GM19372 (cell line): Measurements from ENCODE around the gene CTDSPL2.
"Not testable (repeated sequence)": the region's sequence is repeated elsewhere in the genome, so short reads cannot be mapped to it uniquely, and the experiment has no call there.

ENCODE experiments used
- ATAC-seq: cut with Tn5 transposase; IDR thresholded peaks from one replicate; pipeline ENCODE4 v1.9.1; 2021; ENCODE audit warnings: mild to moderate bottlenecking, low read depth, moderate library complexity; ENCODE audit not compliant: unreplicated experiment

The CTDSPL2 gene

DNA sequence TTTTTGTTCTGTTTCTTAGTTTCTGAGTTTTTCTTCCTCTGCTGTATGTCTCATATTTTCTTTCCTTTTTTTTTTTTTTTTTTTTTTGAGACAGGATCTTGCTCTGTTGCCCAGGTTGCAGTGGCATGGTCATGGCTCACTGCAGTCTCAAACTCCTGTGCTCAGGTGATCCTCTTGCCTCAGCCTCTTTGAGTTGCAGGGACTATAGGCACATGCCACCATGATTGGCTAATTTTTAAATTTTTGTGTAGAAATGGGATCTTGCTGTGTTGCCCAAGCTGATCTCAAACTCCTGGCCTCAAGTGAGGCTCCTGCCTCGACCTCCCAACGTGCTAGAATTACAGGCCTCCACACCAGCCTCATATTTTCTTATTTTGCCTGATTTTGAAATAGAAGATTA, 51.9 kb downstream of the CTDSPL2 start:
- ATAC-seq: no peak

DNA sequence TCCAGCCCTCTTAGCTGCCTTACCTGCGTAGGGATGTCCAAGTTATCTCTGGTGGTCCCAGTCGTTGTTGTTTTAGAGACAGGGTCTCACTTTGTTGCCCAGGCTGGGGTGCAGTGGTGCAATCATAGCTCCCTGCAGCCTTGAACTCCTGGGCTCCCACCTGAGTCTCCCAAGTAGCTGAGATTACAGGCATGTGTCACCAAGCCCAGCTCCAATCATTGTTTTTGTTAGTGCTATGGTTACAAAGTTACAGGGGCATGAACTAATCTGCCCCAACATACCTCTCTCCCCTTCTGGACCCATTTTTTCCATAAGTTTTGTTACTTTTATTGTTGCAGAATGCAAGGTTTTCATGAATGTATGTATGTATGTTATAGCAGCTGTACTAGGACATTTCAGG, 54.7 kb downstream of the CTDSPL2 start:
- ATAC-seq: no peak

DNA sequence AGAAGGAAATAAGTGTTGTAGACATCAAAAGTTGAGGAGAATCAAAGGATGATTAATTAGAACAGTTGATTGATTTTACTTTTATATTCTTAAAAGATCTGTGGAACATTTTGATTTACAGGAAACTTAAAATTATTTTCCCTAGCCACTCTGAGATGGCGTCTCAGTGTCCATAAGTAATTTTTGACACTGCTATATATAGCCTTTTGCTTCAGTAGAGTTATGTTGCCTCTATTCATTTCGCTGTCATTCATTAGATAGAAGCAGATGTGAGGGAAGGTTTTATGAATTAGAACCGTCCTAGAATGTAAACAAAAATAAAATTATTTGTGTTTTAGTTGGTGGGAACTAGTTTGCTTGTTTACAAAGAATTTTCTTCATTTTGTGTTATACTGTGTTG, 58.5 kb downstream of the CTDSPL2 start:
- ATAC-seq: no peak

DNA sequence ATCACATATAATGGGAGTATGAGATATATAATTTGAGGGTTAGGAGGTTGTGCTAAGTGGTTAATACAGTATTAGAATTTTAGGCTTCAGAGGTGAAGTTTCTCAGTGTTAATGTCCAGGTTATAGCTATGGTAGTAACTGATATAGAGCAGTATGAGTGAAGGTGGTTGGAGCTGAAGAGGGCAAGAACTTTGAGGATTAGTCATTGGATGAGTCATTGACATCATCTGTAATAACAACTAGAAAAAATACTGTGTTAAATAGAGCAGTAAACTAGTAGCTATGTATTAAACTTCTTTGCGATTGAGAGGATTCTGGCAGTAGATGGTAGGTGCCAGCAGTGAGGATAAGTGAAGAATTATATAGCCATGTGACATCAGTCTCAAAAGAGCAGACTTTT, 62.0 kb downstream of the CTDSPL2 start:
- ATAC-seq: no peak

DNA sequence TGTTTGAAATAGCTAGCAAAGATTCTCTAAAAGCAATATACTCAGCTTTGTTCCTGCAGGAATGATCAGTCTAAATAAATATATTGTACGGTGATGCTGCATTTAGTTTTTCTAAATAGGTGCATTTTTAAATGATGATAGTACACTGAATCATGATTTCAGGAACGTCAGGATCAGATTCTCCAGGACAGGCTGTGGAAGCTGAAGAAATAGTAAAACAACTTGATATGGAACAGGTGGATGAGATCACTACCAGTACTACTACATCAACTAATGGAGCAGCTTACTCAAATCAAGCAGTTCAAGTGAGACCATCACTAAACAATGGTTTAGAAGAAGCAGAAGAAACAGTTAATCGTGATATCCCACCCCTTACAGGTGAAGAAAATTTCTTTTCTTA, 63.2 kb downstream of the CTDSPL2 start:
- ATAC-seq: no peak

DNA sequence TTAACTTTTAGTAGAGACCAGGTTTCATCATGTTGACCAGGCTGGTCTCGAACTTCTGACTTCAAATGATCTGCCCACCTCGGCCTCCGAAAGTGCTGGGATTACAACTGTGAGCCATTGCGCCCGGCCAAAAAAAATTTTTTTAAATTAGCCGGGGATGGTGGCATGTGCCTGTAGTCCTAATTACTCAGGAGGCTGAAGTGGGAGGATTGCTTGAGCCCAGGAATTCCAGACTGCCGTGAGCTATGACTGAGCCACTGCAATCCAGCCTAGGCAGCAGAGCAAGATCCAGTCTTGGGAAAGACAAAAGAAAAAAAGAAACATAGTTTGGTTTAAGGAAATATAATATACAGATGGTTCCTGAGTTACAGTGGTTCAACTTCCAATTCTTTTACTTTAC, 64.6 kb downstream of the CTDSPL2 start:
- ATAC-seq: no peak

DNA sequence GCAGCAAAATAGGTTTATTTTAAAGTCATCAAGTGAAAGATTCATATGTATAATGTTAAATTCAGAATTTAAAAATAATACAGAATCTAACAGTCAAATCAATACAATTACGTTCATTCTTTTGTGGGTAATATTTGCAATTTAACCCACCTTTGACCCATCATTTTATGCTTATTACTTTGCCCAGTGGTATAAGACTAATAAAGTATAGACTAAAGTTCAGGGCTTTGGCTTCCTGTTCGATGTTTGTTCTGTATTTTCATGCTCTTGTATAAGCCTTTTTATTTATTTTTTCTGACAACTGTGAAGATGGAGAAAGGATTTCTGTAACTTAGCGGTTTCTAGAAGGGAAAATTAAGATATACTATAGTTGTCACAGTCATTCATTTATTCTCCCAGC, 65.2 kb downstream of the CTDSPL2 start:
- ATAC-seq: no peak

DNA sequence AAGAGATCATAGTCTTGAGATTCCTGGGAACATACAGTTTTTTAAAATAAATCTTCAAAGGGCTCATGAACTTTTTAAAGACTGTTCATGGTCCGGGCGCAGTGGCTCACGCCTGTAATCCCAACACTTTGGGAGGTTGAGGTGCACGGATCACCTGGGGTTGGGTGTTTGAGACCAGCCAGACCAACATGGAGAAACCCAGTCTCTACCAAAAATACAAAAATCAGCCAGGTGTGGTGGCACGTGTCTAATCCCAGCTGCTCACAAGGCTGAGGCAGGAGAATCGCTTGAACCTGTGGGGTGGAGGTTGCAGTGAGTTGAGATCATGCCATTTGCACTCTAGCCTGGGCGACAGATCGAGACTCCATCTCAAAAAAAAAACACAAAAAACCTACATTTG, 68.1 kb downstream of the CTDSPL2 start:
- ATAC-seq: no peak

DNA sequence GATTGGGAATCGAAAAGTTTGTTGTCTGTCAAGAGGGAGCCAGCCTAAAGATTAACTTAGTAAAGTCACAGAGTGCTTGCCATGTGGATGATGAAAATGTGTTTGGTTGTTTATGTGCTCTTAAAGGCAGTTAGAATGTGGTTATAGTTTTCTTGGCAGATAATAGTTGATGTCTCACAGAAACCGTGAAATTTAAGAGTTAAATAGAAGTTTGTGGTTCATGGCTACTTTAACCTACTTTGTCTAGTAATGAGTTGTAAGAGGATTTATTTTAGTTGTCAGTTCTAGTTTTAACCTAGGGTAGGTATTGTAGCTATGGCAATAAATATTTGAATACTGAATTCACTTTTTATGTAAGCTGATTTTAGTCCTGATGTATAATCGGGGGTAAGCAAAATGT, 73.1 kb downstream of the CTDSPL2 start:
- no peak for ATAC-seq

DNA sequence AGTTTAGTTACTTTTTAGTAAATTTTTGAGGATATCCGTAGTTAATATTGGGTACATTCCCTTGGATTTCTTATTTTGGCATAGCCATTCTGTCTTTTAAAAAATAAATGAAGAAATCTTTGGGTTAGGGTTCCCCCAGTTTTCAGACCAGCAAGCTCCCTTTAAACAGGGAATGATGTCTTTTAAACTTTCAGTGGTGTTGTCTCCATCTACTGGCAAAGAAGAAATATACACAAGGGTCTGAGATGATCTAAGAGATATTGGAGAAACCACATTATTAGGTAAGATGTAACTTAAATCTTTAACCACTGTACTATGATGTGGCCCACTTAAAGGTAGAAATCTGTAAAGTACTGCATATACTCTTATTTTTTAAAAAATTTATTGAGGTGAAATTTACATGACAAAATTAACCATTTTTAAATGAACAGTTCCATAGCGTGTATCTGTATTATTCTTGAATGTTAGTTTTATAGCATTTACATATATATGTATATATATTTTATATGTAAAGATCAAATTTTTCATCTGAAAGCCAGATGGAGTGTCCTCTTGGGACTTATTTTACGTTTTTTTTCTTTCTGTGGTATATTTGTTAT, 74.4 kb downstream of the CTDSPL2 start:
- no peak for ATAC-seq

DNA sequence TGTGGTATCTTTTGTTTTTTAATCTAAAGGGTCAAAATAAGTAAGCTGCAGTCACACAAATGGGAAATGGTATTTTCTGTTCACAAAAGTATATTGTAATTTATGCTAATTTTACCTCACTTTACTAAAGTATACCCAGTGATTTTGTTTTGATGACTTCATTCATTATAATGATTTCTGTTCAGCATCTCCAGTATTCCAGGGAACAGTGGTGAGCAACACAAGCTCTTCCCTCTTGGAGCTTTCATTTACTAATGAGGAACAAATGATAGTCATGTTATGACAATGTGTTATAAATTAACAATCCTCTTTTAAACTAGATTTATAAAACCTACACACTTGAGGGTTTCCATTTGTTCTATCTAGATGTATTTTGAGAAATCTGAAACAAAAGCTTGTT, 89.0 kb downstream of the CTDSPL2 start:
- ATAC-seq: no peak

DNA sequence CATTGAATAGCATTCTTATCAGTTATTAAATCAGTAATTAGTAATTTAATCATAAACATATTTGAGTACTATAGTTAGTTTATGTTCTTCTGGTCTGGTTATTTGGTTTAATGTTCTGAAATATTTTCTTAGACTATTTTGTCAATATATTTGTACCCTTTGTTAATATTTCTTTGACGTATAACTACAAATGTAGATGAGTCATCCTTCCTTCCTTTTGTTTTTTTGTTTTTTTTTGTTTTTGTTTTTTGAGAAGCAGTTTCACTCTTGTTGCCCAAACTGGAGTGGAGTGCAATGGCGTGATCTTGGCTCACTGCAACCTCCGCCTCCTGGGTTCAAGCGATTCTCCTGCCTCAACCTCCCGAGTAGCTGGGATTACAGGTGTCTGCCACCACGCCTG, 92.1 kb downstream of the CTDSPL2 start:
- ATAC-seq: no peak

DNA sequence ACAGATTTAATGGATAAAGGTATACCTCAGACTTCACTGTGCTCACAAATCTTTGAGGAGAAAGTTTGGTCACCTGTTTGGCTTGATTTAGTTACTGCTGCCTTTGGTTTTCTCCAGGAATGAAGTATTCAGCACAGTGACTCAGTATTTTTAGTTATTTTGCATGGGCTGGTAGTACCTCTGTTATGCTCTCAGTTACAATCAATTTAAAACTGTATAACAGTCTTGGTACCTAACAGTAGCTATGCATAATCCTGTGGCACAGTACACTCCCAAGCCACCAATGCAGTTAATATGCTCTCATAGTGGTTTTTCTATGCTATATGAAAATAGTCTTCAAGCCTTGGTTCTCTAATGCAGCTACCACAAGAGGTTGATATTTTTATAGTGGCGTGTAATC, 97.6 kb downstream of the CTDSPL2 start:
- no peak for ATAC-seq

DNA sequence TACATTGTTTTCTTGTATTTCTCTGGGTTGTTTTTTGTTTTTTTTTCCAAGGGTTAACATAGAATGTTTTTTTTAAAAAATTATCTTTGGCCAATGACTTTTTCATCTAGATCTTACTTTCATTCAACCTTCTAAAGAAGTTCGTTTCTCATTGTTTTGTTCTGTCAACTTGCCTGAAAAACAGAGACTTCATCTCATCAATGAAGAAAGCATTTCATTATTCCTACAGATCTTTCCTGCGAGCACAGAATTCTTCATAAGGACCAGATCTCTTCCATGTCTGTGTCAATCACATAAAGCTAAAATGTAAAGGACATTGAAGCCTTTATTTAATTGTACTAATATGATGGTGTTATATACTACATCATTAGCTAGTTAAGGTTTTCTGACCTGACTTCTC, 99.8 kb downstream of the CTDSPL2 start:
- no peak for ATAC-seq

DNA sequence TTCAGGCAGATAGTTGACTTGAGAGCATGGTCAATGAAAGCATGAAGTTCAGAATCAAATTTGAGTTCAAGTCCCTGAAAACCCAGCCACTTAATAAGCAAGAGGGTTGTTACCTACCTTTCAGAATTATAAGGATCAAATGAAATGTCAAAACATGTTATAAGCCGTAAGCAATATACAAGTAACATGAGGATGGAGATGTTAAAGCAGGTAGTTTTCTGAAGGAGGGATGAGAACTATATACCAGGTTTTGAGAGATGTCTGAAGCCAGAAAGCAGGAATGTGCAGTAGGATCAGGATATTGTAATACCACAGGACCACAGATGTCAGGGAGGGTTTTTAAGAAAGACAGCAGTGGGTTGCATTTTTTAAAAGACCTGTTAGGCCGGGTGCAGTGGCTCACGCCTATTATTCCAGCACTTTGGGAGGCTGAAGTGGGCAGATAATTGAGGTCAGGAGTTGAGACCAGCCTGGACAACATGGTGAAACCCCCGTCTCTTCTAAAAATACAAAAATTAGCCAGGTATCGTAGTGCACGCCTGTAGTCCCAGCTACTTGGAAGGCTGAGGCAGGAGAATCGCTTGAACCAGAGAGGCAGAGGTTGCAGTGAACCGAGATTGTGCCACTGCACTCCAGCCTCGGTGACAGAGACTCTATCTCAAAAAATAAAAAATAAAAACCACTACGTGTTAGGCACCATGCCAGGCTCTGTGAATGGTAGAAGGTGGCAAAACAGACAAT, 102.6 kb downstream of the CTDSPL2 start:
- ATAC-seq: no peak

DNA sequence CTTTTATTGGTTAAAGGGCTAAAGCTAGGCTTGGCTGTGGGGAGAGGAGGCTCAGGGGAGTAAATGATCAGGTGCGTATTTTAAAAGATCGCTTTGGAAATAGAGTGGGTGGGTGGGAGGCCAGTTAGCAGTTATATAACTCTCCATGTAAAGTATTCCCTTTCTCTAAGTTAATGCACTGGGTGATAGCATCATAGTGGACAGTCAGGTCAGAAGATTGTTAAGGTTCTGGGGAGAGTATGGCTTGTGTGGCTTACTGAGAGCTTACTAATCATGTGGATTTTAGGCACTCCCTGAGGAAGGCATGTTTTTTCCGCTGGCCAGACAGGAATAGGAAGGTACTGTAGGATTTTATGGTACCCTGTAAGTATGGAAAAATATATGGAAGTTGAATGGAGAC, 103.2 kb downstream of the CTDSPL2 start:
- ATAC-seq: no peak

DNA sequence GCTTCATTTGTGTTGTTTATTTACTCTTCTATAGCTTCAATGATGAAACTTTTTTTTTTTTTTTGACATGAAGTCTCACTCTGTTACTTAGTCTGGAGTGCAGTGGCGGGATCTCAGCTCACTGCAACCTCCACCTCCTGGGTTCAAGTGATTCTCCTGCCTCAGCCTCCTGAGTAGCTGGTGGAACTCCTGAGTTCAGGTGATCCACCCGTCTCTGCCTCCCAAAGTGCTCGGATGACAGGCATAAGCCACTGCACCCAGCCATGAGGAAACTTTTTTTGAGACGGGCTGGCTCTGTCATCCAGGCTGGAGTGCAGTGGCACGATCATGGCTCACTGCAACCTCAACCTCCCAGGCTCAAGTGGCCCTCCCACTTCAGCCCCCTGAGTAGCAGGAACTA, 104.8 kb downstream of the CTDSPL2 start:
- not testable (repeated sequence) for ATAC-seq

DNA sequence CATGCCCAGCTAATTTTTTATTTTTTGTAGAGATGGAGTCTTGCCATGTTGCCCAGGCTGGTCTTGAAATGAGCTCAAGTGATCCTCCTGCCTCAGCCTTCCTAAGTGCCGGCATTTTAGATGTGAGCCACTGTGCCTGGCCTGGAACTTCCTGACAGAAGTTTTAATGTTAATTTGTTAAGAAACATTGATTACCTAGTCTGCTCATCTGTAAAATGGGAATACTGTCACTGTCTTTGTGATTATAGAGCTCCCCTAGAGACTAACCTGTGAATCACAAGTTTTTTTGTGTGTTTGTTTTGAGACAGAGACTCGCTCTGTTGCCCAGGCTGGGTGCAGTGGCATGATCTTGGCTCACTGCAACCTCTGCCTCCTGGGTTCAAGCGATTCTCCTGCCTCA, 105.3 kb downstream of the CTDSPL2 start:
- ATAC-seq: no peak

DNA sequence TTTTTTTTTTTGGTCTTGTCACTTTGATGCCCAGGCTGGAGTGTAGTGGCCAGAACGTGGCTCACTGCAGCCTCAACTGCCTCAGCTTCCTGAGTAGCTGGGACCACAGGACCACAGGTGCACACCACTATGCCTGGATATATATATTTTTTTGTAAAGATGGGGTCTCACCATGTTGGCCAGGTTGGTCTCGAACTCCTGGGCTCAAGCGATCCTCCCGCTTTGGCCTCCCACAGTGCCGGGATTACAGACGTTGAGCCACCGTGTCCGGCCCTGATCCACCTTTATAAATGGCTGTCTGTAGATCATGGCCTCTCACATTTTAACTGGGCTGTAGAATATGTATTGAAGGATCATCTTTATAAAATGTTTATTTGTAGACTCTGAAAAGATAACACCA, 107.7 kb downstream of the CTDSPL2 start:
- no peak for ATAC-seq

DNA sequence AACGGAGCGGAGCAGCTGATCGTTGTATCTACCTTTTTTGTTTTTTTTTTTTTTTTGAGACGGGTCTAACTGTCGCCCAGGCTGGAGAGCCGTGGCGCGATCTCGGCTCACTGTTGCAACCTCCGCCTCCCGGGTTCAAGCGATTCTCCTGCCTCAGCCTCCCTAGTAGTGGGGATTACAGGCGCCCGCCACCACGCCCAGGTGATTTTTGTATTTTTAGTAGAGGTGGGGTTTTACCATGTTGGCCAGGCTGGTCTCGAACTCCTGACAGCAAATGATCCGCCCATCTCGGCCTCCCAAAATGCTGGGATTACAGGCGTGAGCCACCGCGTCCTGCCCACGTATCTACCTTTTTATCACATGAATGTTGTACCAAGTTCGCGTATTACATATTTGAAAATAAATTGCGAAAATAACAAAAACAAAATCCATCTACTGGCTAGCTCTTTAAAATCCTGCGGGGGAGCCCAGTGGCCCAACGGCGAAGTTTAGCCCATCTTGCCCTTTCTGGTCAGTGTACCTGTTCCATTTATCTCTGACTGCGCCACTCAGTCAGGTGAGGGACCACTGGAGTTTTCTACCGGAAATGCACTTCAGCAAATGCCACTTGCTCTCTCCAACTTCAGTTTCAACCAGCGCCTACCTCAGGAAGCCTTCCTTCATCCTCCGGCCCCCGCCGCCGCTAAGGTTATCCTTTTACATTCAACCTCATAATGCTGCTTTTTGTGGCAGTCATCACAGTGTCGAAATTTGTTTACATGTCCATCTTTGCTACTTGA, 108.3 kb downstream of the CTDSPL2 start:
- no peak for ATAC-seq

DNA sequence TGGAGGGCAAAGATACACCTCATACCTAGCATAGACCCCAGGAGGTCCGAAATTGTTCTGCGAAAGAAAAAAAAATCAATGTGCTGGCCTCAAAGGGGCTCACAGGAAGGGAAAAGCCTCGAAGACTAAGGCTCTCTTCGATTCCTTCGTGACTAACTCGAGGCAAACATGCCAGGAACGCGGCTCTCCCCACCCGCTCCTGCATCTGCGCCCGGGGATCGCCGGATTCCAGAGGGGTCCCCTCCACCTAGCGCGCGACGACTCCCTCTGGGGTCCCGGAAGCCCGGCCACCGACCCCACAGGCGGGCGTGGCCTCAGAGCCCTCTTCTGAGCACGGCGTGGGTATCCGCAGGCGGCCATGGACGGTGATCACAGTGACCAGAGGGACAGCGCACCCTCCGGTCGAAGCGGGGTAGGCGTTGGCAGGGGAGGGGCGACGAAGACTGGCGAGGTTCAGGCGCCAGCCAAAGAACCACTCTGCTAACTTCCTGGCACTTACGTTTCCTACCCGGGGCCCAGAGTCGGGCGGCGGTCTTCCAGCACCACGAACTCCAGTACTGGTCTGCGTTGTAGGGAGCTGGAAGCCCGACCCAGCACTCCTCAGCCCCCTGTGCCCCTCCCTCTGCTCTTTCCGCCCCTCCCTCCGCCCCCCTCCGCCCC, 109.0 kb downstream of the CTDSPL2 start:
- peak; percentile 63 for ATAC-seq
